Nephron (organoid): ENCODE results near the gene PRIMA1.

Experiments used
- H3K27ac Mint-ChIP-seq, 3 experiments: 2 replicates each; pipeline ENCODE4 v1.8.0; 2020; ENCODE audit warnings: mixed read lengths in 3 of 3, mild to moderate bottlenecking in 2 of 3, moderate library complexity in 1 of 3
- H3K27me3 Mint-ChIP-seq: 2 replicates; pipeline ENCODE4 v1.8.0; 2021; ENCODE audit warnings: low read depth, mild to moderate bottlenecking, moderate library complexity, mixed read lengths
- H3K36me3 Mint-ChIP-seq: 2 replicates; pipeline ENCODE4 v1.8.0; 2020; ENCODE audit warnings: low read depth, mixed read lengths
- H3K4me1 Mint-ChIP-seq: 2 replicates; pipeline ENCODE4 v1.8.0; 2020; ENCODE audit warnings: mixed read lengths
- H3K4me3 Mint-ChIP-seq, 3 experiments: 2 replicates each; pipeline ENCODE4 v1.8.0; 2020; ENCODE audit warnings: mild to moderate bottlenecking in 3 of 3, mixed read lengths in 3 of 3, moderate library complexity in 2 of 3
- H3K9me3 Mint-ChIP-seq: 2 replicates; pipeline ENCODE4 v1.8.0; 2020; ENCODE audit warnings: mixed read lengths
- CTCF ChIP-seq, 3 experiments: fragments of 200-600 bp; sonication (generic); IDR thresholded peaks; one replicate each; pipeline ENCODE4 v1.5.0; 2021; ENCODE audit warnings: antibody characterized with exemption in 3 of 3; ENCODE audit not compliant: unreplicated experiment in 3 of 3

The PRIMA1 gene

GRCh38 chr14:93778453-93778852 lies 9.8 kb downstream of the PRIMA1 start:
- no peak for TF ChIP-seq CTCF (IDR thresholded peaks at IDR 0.05; ENCODE audit: unreplicated experiment in 3 of 3)
- H3K9me3 Mint-ChIP-seq = no peaks in the 10 kb centered on the region
- peaks cover 25% of the 10 kb centered on the region for H3K27me3 Mint-ChIP-seq
- no peak overlapping the region for H3K4me3 Mint-ChIP-seq
- H3K27ac Mint-ChIP-seq = no peak overlapping the region
- H3K36me3 Mint-ChIP-seq = no peaks in the 10 kb centered on the region
- H3K4me1 Mint-ChIP-seq = peaks cover 12% of the 10 kb centered on the region

DNA sequence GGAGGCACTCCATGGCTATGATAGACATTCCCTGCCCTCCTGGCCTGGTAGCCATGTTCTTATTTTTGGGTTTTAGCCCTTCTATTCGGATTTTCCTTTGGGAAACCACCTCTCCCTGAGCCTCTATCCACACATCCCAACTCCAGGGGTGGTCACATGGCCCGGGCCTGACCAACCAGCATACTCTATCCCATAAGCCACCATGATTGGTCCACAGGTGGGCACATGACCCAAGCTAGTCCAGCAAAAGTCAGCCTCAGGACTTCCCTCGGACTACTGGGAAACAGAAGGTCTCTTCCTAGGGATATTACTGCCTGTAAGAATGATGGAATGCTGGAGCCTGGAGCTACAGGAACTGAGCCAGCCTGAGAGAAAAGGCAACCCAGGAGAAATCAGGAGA lies 12.5 kb downstream of the PRIMA1 start:
- Mint-ChIP-seq H3K27me3 (peaks cover 12% of the 10 kb centered on the region), H3K4me3 (no peak overlapping the region), H3K4me1 (no peaks in the 10 kb centered on the region), H3K36me3 (no peaks in the 10 kb centered on the region), H3K27ac (no peak overlapping the region), H3K9me3 (no peaks in the 10 kb centered on the region)
- no peak for TF ChIP-seq CTCF (IDR thresholded peaks at IDR 0.05; ENCODE audit: unreplicated experiment in 3 of 3)

DNA sequence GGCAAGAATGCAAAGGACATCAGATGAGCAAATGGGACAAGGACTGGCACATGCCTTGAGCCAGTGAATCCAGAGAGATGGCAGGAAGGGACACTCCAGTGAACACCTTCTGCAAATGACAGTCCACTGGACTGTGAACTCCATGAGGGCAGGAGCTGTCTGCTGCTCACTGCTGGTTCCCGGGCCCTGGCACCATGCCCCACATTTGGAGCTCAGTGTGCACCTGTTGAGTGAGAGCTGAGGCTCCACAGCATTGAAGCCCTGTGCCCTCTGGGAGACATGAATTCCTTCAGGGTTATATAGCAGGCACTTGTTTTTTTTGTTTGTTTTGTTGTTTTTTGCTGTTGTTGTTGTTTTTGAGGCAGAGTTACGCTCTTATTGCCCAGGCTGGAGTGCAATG lies 13.1 kb downstream of the PRIMA1 start:
- TF ChIP-seq CTCF (IDR thresholded peaks at IDR 0.05; ENCODE audit: unreplicated experiment in 3 of 3) = no peak
- H3K36me3 Mint-ChIP-seq = no peaks in the 10 kb centered on the region

GRCh38 chr14:93772263-93772662 lies 16.0 kb downstream of the PRIMA1 start:
- no peak overlapping the region for H3K27ac Mint-ChIP-seq
- H3K36me3 Mint-ChIP-seq = no peaks in the 10 kb centered on the region
- H3K4me3 Mint-ChIP-seq = no peak overlapping the region
- H3K27me3 Mint-ChIP-seq = peaks cover 8% of the 10 kb centered on the region
- H3K4me1 Mint-ChIP-seq = no peaks in the 10 kb centered on the region
- no peak for TF ChIP-seq CTCF (IDR thresholded peaks at IDR 0.05; ENCODE audit: unreplicated experiment in 3 of 3)
- H3K9me3 Mint-ChIP-seq = no peaks in the 10 kb centered on the region

More for the DNA sequence above, 13.1 kb downstream of the PRIMA1 start:
- Mint-ChIP-seq H3K9me3 (no peaks in the 10 kb centered on the region), H3K27ac (no peak overlapping the region), H3K4me1 (no peaks in the 10 kb centered on the region), H3K4me3 (no peak overlapping the region), H3K27me3 (peaks cover 12% of the 10 kb centered on the region)

GRCh38 chr14:93765970-93766369 lies 22.3 kb downstream of the PRIMA1 start:
- Mint-ChIP-seq H3K27ac (no peak overlapping the region), H3K27me3 (peaks cover 27% of the 10 kb centered on the region), H3K36me3 (no peaks in the 10 kb centered on the region), H3K9me3 (no peaks in the 10 kb centered on the region), H3K4me3 (no peak overlapping the region), H3K4me1 (peaks cover 14% of the 10 kb centered on the region)
- no peak for TF ChIP-seq CTCF (IDR thresholded peaks at IDR 0.05; ENCODE audit: unreplicated experiment in 3 of 3)

DNA sequence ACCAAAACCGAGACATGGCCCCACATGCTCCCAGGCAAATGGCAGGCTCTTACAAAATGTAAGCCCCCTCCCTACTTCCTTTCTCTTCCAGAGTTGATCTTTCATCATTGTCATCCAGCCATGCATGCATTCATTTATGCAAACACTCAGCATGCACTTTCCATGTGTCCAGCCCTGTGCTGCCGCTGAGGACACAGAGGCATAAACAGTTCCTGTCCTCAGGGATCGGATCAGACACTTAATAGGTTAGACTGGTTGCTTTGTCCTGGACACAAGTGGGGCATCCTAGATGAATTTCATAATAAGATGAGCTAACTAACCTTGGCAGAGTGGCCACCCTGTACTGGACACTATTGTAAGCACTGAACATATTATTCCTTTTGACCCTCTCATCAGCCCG lies 23.1 kb downstream of the PRIMA1 start:
- TF ChIP-seq CTCF (IDR thresholded peaks at IDR 0.05; ENCODE audit: unreplicated experiment in 3 of 3) = no peak
- H3K4me3 Mint-ChIP-seq = no peak overlapping the region
- H3K9me3 Mint-ChIP-seq = no peaks in the 10 kb centered on the region
- no peaks in the 10 kb centered on the region for H3K36me3 Mint-ChIP-seq
- peaks cover 21% of the 10 kb centered on the region for H3K4me1 Mint-ChIP-seq
- peaks cover 27% of the 10 kb centered on the region for H3K27me3 Mint-ChIP-seq
- no peak overlapping the region for H3K27ac Mint-ChIP-seq
